ENCODE data around the gene BUB1B.
"Not testable (repeated sequence)": the region's sequence is repeated elsewhere in the genome, so short reads cannot be mapped to it uniquely, and the experiment has no call there.

Gene BUB1B, protein sequence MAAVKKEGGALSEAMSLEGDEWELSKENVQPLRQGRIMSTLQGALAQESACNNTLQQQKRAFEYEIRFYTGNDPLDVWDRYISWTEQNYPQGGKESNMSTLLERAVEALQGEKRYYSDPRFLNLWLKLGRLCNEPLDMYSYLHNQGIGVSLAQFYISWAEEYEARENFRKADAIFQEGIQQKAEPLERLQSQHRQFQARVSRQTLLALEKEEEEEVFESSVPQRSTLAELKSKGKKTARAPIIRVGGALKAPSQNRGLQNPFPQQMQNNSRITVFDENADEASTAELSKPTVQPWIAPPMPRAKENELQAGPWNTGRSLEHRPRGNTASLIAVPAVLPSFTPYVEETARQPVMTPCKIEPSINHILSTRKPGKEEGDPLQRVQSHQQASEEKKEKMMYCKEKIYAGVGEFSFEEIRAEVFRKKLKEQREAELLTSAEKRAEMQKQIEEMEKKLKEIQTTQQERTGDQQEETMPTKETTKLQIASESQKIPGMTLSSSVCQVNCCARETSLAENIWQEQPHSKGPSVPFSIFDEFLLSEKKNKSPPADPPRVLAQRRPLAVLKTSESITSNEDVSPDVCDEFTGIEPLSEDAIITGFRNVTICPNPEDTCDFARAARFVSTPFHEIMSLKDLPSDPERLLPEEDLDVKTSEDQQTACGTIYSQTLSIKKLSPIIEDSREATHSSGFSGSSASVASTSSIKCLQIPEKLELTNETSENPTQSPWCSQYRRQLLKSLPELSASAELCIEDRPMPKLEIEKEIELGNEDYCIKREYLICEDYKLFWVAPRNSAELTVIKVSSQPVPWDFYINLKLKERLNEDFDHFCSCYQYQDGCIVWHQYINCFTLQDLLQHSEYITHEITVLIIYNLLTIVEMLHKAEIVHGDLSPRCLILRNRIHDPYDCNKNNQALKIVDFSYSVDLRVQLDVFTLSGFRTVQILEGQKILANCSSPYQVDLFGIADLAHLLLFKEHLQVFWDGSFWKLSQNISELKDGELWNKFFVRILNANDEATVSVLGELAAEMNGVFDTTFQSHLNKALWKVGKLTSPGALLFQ

DNA sequence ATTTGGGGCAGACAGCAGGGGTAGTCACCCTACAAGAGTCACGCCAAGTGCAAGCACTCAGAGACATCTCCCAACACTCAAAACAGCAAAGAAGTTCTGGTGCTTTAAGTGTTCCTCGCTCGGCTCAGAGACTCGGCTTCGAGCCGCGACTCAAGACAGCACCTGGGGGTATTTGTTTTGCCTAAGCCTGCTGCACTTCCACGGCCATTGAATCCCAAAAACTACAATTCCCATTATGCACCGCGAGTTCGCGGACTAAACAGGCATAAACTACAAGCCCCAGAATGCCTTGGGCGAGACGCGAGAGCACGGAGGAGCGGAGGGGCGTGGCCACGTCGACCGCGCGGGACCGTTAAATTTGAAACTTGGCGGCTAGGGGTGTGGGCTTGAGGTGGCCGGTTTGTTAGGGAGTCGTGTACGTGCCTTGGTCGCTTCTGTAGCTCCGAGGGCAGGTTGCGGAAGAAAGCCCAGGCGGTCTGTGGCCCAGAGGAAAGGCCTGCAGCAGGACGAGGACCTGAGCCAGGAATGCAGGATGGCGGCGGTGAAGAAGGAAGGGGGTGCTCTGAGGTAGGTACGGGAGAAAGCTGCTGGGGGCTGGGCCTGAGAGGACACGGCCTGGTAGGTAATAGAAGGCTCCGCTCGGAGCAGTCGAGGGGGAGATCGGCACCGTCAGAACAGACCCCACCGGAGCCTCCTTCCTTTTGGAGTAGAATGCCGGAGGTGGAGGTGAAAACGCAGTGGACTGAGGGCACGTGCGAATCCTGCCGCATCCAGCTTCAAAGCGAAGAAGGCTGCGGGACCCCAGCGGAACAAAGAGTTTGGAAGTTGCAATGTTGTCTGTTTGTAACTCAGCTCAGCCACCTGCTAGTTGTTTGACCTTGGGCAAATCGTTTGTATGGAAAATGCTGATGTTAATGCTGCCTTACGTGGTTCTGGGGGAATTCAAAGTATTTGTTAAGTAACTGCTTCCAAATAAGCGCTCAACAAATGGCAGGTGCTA, at the start of gene BUB1B:
Gene BUB1B (plus strand): TSS at position 381 of the 1,000 bp plus-strand sequence. CDS start 152 bp downstream, at position 533.
- peak; percentile 91 to 96 for DNase-seq

DNA sequence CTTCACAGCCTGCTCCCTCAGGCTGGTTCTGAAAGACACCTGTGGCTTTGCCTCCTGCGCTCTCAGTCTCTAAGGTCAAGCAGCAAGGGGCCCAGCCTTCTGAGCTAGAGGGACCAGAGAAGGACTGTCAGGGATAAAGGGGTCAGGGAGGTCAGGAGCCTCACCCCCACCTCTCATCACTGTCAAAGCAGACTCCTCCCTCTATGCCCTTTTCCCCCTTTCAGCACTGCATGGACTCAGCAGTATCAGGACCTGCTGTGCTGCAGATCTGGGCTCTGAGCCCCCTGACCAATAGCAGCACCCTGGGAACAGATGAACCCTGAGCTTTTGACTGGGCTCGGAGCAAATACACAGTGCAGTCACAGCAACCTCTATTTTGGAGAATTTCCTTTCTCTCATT, 49.0 kb upstream of the BUB1B start:
- no peak for DNase-seq

DNA sequence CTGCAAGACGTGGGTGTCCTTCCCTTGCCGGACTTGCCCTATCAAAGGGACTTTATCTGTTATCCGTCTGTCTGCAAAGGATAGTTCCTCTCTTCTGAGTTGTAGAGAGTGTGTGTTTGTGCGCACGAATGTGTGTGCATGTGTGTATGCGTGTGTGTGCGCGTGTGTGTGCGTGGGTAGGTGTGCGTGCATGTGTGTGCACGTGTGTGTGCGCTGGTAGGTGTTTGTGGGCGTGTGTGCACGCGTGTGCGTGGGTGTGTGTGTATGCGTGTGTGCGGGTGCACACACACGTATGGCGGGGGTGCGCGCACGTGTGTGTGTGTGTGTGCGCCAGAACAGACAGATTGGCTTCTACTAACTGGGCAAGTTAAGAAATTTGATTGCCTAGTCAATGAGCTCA, 48.1 kb upstream of the BUB1B start:
- DNase-seq: no peak

DNA sequence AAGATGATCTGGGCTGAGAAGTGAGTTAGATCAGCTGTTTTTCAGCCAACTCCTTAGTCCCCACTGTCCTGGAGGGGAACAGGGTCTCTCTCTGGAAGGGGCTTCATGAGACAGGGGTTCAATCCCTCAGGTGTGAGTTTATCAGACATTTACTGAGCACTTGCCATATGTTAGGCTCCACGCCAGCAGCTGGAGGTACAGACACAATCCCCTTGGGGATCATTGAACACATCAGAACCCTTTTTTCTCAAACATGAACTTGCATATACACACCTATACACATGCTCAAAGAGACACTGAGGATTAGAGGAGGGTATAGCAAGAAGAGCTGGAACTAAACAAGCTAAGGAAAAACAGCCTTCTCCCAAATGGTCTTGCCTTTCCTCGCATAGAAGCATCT, 46.7 kb upstream of the BUB1B start:
- peak; percentile 10 to 81 for DNase-seq

DNA sequence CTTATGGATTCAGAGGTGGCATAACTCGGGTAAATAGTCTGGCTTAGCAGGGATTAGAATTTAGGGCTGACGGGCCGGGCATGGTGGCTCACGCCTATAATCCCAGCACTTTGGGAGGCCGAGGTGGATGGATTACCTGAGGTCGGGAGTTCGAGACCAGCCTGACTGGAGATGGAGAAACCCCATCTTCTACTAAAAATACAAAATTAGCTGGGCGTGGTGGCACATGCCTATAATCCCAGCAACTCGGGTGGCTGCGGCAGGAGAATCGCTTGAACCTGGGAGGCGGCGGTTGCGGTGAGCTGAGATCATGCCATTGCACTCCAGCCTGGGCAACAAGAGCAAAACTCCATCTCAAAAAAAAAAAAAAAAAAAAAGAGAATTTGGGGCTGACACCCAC, 45.8 kb upstream of the BUB1B start:
- not testable (repeated sequence) for DNase-seq

DNA sequence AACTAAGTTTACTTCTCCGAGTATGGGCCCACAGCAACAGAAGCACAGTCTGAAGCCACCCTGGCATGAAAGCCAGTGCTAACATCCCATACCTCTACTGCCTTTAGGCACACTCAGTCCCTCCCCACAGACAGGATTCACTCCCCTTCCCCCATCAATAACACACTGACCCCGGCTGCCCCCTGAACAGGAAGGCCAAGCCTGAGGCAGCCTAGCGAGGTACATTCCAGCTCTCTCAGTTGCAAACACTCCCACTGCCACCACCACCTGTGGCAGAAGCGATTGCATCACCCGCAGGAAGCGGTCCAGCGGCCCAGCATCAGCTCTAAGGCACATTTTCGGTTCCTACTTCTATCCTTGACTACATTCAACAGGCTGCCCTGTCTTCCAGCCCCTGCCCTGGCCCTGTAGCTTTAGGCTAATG, 45.2 kb upstream of the BUB1B start:
- DNase-seq: no peak

DNA sequence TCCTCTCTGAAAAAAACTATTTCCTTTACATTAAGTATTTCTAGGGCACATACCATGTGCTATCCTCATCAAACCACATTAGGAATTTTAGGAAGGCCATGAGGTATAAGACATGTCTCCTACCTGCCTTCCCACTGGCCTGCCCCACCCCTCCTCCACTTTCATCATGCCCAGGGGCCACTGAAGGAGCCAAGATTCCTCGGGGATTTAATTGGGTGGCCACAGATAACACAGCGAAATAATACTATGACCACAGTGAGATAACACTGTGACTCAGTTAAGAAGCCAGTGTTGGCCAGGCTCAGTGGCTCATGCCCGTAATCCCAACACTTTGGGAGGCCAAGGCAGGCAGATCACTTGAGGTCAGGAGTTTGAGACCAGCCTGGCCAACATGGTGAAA, 42.4 kb upstream of the BUB1B start:
- no peak for DNase-seq

DNA sequence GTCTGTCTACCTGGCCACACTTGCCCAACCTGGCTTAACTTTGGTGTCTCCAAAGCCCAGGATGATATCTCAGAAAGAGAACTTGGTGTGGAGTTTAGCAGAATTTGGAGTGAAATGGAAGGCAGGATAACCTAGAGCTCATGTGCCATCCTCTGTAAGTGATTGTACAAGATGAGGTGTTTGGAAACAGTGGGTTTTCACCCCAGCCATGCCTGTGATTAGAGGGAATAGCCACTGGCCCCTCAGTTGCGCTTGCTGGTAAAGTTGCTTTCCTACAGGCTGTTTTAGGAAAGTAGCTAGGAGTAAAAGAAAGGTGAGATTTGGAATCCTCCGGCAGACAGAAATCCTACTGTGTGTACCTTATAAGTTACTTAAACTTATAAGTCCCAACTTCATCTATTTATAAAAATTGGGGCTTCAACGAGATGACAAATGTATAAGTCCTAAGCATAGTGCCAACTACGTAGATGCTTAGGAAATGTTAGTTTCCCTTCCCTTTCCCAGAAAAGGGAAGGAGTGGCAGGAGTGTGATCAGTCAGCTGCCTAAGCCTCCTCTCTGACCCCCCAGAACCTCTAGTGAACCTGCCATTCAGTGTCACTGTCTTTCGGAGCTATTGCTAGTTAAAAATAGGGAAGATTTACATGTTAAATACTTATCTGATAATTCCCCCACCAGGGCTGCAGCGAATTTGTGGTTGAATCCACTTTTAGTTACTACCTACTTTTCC, 38.8 kb upstream of the BUB1B start:
- no peak for DNase-seq

DNA sequence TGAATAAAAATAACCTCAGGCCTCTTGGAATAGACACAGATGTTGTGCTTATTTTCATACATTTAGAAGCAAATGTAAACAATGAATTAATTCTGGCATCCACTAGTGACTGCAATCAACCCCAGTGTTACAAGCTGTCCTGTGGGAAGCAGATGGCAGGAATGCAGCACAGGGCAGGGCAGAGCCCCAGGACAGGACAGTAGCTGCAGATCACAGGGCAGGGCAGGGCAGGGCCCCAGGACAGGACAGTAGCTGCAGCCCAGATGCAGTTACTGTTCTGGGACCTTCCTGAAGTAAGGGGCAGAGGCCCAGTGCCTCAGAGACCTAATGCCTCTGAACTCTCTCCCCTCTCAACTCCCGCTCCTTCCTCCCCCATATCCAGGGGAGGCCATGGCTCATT, 37.9 kb upstream of the BUB1B start:
- DNase-seq: peak in 1 of 2 experiments; percentile 12

DNA sequence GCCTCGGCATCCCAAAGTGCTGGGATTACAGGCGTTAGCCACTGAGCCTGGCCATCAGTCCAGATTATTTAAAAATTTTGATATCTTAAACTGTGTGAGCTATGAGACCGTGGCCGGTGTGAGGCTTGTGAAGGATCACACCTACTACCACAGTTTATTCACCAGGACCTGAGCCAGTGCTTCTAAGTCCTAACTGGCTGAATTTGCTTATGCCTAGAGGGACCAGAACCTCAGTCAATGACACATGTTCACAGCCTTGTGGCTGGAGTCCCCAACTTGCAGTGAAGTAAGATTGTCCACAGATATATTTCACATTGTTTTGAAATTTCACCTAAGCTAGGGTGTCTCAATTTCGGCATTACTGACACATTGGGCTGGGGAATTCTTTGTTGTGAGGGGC, 37.0 kb upstream of the BUB1B start:
- DNase-seq: not testable (repeated sequence)

DNA sequence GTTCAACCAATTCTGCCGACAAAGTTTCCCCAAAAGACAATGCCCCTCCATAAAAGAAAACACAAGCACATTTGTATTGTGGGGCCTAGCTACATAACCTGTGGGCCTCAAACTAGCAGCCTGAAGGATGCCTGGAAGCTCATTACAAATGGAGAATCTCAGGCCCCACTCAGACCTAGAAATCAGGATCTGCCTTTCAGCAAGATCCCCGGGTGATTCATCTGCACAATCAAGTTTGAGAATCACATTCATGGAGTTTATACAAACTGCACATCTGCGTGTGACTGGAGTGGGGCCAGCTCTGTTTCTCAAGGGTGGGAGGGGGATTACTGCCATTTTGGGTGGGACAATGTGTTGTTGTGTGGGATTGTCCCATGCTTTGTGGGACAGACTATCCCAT, 36.5 kb upstream of the BUB1B start:
- DNase-seq: not testable (repeated sequence)

DNA sequence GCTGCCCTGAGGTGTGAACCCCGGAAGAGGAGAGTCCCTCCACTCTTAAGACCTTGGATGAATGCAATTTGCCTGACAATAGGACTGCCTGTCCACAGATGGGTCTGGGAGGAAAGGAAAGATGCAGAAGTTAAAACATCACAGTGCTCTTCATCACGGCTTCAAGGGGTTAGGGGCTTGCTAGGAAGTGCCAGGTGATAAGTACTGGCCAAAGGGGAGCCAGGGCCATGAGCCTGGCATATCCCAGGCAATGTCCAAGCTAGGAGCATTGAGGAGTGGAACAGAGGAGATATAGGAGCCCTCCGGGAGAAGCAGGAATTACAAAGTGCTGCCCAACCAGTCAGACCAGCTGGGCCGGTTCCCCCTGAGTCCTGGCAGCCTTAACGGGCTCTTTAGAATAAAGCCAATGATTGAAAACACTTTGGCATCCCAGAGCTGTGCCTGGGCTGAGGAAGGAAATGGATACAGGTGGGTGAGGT, 36.0 kb upstream of the BUB1B start:
- DNase-seq: not testable (repeated sequence)

DNA sequence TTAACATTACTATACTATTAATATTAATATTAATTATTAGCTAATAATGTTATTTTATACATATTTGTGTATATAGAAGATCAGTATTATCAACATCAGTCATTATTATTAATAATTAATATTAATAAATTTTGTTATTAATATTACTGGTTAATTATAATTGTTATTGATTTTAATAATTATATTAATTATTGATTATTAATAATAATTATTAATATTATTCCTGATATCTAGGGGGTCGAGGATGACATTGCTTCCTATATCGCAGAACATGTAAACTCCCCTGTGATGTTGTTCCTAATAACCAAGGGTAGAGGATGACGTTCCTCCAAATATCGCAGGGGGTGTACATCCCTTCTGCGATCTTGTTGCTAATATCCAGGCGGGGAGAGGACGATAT, 34.9 kb upstream of the BUB1B start:
- no peak for DNase-seq

DNA sequence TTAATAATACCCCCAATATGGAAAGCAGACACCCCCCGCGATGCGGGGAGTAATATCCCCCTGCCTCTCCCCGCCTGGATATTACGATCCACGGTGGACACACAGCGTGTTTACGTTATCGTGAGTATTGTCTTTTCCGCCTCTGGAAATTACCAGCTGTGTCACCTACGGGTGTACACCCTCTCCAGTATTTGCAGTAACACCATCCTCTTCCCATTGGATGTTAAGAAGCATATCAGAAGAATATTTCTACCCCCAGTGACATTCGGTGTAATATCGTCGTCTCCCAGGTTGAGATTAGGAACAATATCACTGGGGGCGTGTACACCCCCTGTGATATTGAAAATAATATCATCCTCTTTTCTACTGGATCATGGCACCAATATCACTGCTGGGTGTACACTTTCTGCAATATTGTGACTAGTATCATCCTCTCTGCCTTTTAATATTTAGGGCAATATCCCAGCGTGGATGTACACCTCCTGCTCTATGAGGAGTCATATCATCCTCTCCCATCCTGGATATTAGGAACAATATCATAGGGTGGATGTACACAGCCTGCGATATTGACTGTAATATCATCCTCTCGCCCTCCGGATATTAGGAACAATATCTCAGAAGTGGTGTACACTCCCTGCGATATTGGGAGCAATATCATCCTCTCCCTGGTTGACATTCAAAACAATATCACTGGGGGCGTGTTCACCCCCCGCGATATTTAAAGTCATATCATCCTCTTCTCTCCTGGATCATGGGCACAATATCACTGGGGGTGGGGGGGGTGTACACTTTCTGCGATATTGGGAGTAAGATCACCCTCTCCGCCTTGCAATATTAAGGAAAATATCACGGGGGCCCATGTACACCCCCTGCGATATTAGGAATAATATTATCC, 31.9 kb upstream of the BUB1B start:
- DNase-seq: no peak

DNA sequence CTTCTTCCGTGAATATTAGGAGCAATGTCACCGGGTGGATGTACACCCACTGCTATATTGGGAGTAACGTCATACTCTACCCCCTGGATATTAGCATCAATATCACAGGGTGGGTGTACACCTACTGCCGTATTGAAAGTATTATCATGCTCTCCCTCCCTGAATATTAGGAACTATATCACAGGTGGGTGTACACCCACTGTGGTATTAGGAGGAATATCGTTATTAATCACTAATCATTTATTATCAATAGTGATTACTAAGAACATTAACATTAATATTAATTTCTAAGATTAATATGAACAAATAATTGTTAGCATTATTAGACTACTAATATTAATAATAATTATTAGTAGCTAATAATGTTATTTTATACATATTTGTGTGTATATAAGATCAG, 30.8 kb upstream of the BUB1B start:
- no peak for DNase-seq

DNA sequence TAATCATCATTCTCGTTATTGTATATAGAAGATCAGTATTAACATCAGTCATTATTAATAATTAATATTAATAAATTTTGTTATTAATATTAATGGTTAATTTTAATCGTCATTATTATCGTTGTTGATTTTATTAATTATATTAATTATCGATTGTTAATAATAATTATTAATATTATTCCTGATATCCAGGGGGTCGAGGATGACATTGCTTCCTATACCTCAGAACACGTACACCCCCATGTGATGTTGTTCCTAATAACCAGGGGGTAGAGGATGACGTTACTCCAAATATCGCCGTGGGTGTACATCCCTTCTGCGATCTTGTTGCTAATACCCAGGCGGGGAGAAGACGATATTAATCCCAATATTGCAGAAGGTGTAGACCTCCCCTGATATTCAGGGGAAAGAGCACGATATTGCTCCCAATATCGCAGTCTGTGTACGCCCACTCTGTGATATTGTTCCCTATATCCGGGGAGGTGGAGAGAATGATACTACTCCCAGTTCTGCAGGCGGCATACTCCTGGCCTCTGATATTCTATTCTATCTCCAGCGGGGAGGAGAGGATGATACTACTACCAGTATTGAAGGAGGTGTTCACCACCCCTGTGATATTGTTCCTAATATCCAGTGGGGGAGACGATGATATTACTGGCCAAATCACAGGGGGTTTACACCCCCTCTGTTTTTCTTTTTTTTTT, 29.9 kb upstream of the BUB1B start:
- DNase-seq: no peak

DNA sequence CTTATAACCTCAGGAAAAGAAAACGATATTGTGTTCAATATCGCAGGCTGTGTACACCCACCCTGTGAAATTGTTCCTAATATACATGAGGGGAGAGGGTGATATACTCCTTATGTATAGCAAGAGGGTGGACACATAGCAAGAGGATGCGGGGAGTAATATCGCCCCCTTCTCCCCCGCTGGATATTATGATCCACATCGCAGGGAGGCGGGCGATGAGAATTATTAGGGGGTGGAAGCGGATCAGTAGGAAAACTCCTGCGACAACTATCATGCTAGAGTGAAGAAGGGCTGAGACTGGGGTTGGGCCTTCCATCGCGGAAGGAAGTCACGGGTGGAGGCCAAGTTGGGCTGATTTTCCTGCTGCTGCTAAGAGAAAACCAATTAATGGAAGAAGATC, 27.3 kb upstream of the BUB1B start:
- DNase-seq: no peak

DNA sequence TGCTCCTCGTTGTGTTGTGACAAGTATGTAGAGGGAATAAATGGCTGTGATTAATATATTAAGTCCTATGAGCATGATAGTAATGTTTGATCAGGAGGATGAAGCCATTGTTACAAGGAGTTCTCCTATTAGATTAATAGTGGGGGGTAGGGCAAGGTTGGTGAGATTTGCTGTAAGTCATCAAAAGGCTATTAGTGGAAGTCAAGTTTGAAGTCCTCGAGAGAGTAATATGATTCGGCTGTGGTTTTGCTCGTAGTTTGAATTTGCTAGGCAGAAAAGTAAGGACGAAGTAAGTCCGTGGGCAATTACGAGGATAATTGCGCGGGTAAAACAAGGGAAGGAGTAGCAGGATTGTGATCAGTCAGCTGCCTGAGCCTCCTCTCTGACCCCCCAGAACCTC, 26.0 kb upstream of the BUB1B start:
- no peak for DNase-seq

DNA sequence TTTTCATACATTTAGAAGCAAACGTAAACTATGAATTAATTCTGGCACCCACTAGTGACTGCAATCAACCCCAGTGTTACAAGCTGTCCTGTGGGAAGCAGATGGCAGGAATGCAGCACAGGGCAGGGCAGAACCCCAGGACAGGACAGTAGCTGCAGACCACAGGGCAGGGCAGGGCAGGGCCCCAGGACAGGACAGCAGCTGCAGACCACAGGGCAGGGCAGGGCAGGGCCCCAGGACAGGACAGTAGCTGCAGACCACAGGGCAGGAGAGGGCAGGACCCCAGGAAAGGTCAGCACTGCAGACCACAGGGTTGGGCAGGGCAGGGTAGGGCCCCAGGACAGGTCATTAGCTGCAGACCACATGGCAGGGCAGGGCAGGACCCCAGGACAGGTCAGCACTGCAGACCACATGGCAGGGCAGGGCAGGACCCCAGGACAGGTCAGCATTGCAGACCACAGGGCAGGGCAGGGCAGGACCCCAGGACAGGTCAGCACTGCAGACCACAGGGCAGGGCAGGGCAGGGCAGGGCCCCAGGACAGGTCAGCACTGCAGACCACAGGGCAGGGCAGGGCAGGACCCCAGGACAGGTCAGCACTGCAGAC, 24.9 kb upstream of the BUB1B start:
- not testable (repeated sequence) for DNase-seq

Measured in NCI-H524 (cell line).